Nephron (organoid): Measurements from ENCODE around the gene PHLPP1.

Source experiments
- H3K27ac Mint-ChIP-seq, 3 experiments: 2 replicates each; pipeline ENCODE4 v1.8.0; 2020; ENCODE audit warnings: mixed read lengths in 3 of 3, mild to moderate bottlenecking in 2 of 3, moderate library complexity in 1 of 3
- H3K27me3 Mint-ChIP-seq: 2 replicates; pipeline ENCODE4 v1.8.0; 2021; ENCODE audit warnings: low read depth, mild to moderate bottlenecking, moderate library complexity, mixed read lengths
- H3K36me3 Mint-ChIP-seq: 2 replicates; pipeline ENCODE4 v1.8.0; 2020; ENCODE audit warnings: low read depth, mixed read lengths
- H3K4me1 Mint-ChIP-seq: 2 replicates; pipeline ENCODE4 v1.8.0; 2020; ENCODE audit warnings: mixed read lengths
- H3K4me3 Mint-ChIP-seq, 3 experiments: 2 replicates each; pipeline ENCODE4 v1.8.0; 2020; ENCODE audit warnings: mild to moderate bottlenecking in 3 of 3, mixed read lengths in 3 of 3, moderate library complexity in 2 of 3
- H3K9me3 Mint-ChIP-seq: 2 replicates; pipeline ENCODE4 v1.8.0; 2020; ENCODE audit warnings: mixed read lengths
- TF ChIP-seq, protein P1 (sequence below), 3 experiments: fragments of 200-600 bp; sonication (generic); IDR thresholded peaks; one replicate each; pipeline ENCODE4 v1.5.0; 2021; ENCODE audit warnings: antibody characterized with exemption in 3 of 3; ENCODE audit not compliant: unreplicated experiment in 3 of 3

Gene PHLPP1

DNA sequence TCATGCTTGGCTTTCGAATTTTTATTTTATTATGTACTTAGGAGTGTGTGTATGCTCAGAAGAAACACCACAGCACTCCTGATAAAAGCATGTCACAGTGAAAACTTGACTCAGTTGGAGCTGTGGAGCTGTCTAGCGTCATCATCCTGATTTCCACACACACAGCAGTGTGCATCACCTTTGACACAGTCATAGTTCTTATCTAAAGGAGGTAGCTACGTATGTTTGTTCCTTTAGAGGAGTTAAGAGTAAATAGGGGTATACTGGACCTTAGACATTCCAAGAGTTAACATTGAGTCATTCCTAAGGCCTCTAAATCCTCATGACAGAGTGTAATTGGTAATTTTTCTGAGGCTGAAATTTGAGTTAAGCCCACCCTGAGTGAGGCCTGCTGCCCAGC lies 96.9 kb downstream of the PHLPP1 start:
- no peaks in the 10 kb centered on the region for H3K36me3 Mint-ChIP-seq
- H3K27ac Mint-ChIP-seq: peak overlapping the region; percentile 45 to 72 (median 69)
- H3K27me3 Mint-ChIP-seq: no peaks in the 10 kb centered on the region
- TF ChIP-seq, protein P1, sequence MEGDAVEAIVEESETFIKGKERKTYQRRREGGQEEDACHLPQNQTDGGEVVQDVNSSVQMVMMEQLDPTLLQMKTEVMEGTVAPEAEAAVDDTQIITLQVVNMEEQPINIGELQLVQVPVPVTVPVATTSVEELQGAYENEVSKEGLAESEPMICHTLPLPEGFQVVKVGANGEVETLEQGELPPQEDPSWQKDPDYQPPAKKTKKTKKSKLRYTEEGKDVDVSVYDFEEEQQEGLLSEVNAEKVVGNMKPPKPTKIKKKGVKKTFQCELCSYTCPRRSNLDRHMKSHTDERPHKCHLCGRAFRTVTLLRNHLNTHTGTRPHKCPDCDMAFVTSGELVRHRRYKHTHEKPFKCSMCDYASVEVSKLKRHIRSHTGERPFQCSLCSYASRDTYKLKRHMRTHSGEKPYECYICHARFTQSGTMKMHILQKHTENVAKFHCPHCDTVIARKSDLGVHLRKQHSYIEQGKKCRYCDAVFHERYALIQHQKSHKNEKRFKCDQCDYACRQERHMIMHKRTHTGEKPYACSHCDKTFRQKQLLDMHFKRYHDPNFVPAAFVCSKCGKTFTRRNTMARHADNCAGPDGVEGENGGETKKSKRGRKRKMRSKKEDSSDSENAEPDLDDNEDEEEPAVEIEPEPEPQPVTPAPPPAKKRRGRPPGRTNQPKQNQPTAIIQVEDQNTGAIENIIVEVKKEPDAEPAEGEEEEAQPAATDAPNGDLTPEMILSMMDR (IDR thresholded peaks at IDR 0.05; ENCODE audit: unreplicated experiment in 3 of 3): no peak
- peaks cover 49% of the 10 kb centered on the region for H3K4me1 Mint-ChIP-seq
- no peaks in the 10 kb centered on the region for H3K9me3 Mint-ChIP-seq
- H3K4me3 Mint-ChIP-seq: no peak overlapping the region

DNA sequence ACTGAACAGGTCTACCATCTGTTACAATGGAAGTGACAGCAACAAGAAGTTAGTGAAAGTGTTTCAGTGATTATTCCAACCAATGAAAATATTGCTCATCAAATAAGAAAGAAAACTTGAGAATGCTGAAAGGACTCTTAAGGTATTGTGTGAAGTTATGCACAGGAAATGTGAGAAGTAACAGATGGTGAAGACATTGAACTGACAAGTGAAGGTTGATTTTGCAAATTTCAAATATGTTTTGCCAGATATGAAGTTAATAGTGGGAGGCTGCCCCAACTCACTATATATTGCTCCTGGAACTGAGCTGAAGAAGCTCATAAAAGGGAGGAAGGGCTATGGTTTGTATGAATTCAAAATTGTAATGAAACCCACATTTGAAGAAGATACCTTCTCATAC lies 97.5 kb downstream of the PHLPP1 start:
- TF ChIP-seq, protein P1 (IDR thresholded peaks at IDR 0.05; ENCODE audit: unreplicated experiment in 3 of 3): no peak
- H3K27me3 Mint-ChIP-seq: no peaks in the 10 kb centered on the region
- H3K27ac Mint-ChIP-seq: peak overlapping the region; percentile 45 to 72 (median 69)
- H3K4me3 Mint-ChIP-seq: no peak overlapping the region
- H3K4me1 Mint-ChIP-seq: peaks cover 49% of the 10 kb centered on the region
- no peaks in the 10 kb centered on the region for H3K36me3 Mint-ChIP-seq
- no peaks in the 10 kb centered on the region for H3K9me3 Mint-ChIP-seq

DNA sequence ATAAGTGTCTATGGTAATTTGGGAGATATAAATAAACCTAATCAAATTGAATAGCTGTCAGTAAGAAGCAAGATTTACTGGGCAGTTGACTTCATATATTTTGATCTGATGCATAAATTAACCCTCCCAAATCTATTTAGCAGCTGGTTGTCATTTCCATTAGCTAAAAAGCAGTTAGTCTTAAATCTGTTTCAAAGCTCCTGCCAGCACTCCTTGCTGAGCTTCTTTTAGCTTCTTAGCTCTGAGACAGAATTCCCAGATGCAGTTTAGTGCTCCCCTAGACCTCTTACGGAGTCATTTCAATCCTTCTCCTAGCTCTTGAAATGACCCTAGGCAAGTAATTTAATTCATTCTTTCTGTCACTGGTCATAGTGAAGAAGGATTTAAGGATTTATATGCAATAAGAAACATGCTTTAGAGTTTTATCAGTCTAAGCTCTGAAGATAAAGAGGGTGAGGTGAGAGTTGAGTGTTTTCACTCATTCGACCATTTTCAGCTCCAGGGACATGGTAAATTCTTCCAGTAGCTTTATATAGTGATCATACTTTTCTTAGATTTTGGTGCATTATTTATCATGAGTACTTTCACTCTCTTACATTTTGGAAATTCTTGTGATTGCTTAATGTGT lies 98.9 kb downstream of the PHLPP1 start:
- peak overlapping the region; percentile 74 to 93 (median 86) for H3K27ac Mint-ChIP-seq
- H3K4me3 Mint-ChIP-seq: peak overlapping the region in 1 of 3 experiments; percentile 39
- no peaks in the 10 kb centered on the region for H3K27me3 Mint-ChIP-seq
- H3K9me3 Mint-ChIP-seq: no peaks in the 10 kb centered on the region
- H3K4me1 Mint-ChIP-seq: peaks cover 49% of the 10 kb centered on the region
- no peaks in the 10 kb centered on the region for H3K36me3 Mint-ChIP-seq
- TF ChIP-seq, protein P1 (IDR thresholded peaks at IDR 0.05; ENCODE audit: unreplicated experiment in 3 of 3): no peak

DNA sequence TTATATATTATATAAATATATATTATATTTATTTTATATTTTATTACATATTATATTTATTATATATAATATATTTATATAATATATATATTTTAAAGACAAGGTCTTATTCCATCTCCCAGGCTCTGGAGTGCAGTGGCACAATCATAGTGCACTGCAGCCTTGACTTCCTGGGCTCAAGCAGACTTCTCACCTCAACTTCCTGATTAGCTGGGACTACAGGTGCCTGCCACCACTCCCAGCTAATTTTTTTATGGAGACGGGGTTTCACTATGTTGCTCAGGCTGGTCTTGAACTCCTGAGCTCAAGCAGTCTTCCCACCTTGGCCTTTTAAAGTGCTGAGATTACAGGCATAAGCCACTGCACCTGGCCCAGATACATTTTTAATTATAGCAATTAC lies 110.0 kb downstream of the PHLPP1 start:
- Mint-ChIP-seq H3K9me3 (no peaks in the 10 kb centered on the region), H3K4me1 (peaks cover 5% of the 10 kb centered on the region), H3K27ac (no peak overlapping the region), H3K4me3 (no peak overlapping the region), H3K27me3 (no peaks in the 10 kb centered on the region), H3K36me3 (peaks cover 7% of the 10 kb centered on the region)
- TF ChIP-seq, protein P1 (IDR thresholded peaks at IDR 0.05; ENCODE audit: unreplicated experiment in 3 of 3): no peak

DNA sequence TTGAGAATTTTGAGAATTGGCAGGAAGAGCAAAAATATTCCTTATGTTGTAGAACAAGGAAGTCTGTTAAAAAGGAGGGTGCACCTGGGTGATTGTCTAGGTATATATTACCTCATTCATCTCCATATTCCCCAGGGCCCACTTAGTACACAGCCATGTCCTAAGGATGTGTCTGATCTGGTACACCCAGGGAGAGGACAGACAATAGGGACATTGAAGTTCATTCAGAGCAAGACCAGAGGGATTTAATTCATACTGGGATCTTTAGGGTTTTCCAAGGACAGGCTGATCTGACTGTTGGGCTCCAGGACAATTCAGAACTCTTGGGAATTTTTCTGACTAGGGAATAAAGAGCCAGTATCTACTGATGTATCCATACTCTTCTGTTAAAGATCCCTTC lies 112.1 kb downstream of the PHLPP1 start:
- H3K36me3 Mint-ChIP-seq: peaks cover 15% of the 10 kb centered on the region

More for the DNA sequence above, 112.1 kb downstream of the PHLPP1 start:
- no peaks in the 10 kb centered on the region for H3K9me3 Mint-ChIP-seq
- TF ChIP-seq, protein P1 (IDR thresholded peaks at IDR 0.05; ENCODE audit: unreplicated experiment in 3 of 3): no peak
- no peaks in the 10 kb centered on the region for H3K27me3 Mint-ChIP-seq
- H3K4me1 Mint-ChIP-seq: peaks cover 9% of the 10 kb centered on the region
- peak overlapping the region in 2 of 3 experiments; percentile 28 to 34 for H3K27ac Mint-ChIP-seq
- H3K4me3 Mint-ChIP-seq: no peak overlapping the region
